A549 (cell line): ENCODE measurements around the gene GATM.

Source experiments
- CEBPB ChIP-seq, 2 experiments: fragments of >200 bp in 1 of 2; sonication (Bioruptor Twin) in 1 of 2; formaldehyde crosslinking in 1 of 2; IDR thresholded peaks; 2 replicates each; pipeline ENCODE4 v1.6.1; 2012 to 2016
- TF ChIP-seq, protein P1 (sequence below): fragments of 200-600 bp; sonication (generic); IDR thresholded peaks from 2 replicates; pipeline ENCODE4 v1.6.1; 2016; ENCODE audit warnings: antibody characterized with exemption, mild to moderate bottlenecking, moderate library complexity
- TF ChIP-seq, protein P2 (sequence below): fragments of >200 bp; sonication (Bioruptor Twin); formaldehyde crosslinking; IDR thresholded peaks from 3 replicates; pipeline ENCODE4 v1.5.1; 2016

DNA sequence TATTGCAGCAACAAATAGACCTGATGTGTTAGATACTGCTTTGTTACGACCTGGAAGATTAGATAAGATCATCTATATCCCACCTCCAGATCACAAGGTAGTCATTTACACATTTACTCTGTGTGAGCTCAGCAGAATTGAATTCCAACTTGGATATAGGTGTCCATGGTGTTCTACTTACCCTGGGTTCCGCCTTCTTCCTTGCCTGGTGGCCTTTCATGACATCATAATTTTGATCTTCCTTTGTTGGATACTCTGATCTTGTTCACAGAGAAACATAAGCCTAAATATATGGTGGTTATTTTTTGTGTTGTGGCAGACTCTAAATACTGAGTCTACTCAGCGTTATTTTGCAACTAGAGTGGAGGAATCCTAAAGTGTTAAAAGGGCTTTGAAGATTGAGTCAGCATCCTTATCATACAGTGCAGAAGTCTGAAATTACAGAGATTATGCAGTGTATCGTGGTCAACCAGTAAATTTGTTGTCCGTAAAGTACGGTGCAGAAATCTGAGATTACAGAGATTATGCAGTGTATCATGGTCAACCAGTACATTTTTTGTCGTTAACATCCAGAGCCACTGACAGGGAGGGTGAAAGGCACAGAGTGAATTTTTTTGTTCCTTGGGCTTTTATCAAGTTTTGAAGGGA, 39.1 kb upstream of the GATM start:
- TF ChIP-seq, protein P1, sequence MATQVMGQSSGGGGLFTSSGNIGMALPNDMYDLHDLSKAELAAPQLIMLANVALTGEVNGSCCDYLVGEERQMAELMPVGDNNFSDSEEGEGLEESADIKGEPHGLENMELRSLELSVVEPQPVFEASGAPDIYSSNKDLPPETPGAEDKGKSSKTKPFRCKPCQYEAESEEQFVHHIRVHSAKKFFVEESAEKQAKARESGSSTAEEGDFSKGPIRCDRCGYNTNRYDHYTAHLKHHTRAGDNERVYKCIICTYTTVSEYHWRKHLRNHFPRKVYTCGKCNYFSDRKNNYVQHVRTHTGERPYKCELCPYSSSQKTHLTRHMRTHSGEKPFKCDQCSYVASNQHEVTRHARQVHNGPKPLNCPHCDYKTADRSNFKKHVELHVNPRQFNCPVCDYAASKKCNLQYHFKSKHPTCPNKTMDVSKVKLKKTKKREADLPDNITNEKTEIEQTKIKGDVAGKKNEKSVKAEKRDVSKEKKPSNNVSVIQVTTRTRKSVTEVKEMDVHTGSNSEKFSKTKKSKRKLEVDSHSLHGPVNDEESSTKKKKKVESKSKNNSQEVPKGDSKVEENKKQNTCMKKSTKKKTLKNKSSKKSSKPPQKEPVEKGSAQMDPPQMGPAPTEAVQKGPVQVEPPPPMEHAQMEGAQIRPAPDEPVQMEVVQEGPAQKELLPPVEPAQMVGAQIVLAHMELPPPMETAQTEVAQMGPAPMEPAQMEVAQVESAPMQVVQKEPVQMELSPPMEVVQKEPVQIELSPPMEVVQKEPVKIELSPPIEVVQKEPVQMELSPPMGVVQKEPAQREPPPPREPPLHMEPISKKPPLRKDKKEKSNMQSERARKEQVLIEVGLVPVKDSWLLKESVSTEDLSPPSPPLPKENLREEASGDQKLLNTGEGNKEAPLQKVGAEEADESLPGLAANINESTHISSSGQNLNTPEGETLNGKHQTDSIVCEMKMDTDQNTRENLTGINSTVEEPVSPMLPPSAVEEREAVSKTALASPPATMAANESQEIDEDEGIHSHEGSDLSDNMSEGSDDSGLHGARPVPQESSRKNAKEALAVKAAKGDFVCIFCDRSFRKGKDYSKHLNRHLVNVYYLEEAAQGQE, result no peak
- TF ChIP-seq, protein P2, sequence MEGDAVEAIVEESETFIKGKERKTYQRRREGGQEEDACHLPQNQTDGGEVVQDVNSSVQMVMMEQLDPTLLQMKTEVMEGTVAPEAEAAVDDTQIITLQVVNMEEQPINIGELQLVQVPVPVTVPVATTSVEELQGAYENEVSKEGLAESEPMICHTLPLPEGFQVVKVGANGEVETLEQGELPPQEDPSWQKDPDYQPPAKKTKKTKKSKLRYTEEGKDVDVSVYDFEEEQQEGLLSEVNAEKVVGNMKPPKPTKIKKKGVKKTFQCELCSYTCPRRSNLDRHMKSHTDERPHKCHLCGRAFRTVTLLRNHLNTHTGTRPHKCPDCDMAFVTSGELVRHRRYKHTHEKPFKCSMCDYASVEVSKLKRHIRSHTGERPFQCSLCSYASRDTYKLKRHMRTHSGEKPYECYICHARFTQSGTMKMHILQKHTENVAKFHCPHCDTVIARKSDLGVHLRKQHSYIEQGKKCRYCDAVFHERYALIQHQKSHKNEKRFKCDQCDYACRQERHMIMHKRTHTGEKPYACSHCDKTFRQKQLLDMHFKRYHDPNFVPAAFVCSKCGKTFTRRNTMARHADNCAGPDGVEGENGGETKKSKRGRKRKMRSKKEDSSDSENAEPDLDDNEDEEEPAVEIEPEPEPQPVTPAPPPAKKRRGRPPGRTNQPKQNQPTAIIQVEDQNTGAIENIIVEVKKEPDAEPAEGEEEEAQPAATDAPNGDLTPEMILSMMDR, result no peak
- no peak for TF ChIP-seq CEBPB (IDR thresholded peaks at IDR 0.05)
